Measurements from ENCODE around the gene AIFM1. TPM values are rescaled to one million over a fixed set of nuclear protein-coding genes. Genes with fewer than 3 reads are reported as not detected.

Gene AIFM1
- total and polyA plus RNA-seq, 2 experiments from 2014 or later: 29.6 to 47.3 TPM

GRCh38 chrX:130167040-130167439, 1.4 kb upstream of the AIFM1 start:
- H3K9me3 Mint-ChIP-seq: no peaks in the 10 kb centered on the region; the same call in 2 of the 3 replicates
- peak overlapping the region; percentile 84 for H3K4me3 ChIP-seq

More at GRCh38 chrX:130167040-130167439, 1.4 kb upstream of the AIFM1 start:
- no peak overlapping the region for H3K27ac Mint-ChIP-seq
- Histone ChIP-seq H3K27me3 (ENCODE audit: insufficient read depth) (peaks cover 3% of the 10 kb centered on the region; the same call in 1 of the 2 replicates), H2AFZ (no peak overlapping the region), H3K79me2 (replicated peaks; ENCODE audit: insufficient read depth) (peaks cover 28% of the 10 kb centered on the region), H3K4me2 (peak overlapping the region; percentile 92), H3K4me1 (ENCODE audit: insufficient read depth) (peaks cover 12% of the 10 kb centered on the region), H3K9me2 (ENCODE audit: insufficient read depth) (no peaks in the 10 kb centered on the region), H3K36me3 (ENCODE audit: insufficient read depth) (no peaks in the 10 kb centered on the region), H3F3A (replicated peaks; ENCODE audit: low read depth) (no peaks in the 10 kb centered on the region), H4K20me1 (replicated peaks; ENCODE audit: insufficient read depth) (no peaks in the 10 kb centered on the region), H3K27ac (ENCODE audit: low read depth) (no peak overlapping the region)
- no peaks in the 10 kb centered on the region; the same call in 1 of the 3 replicates for H3K36me3 Mint-ChIP-seq (ENCODE audit: low read depth)
- H3K4me3 Mint-ChIP-seq: peak overlapping the region; percentile 94
- H3K27me3 Mint-ChIP-seq (ENCODE audit: insufficient read depth, low read depth, poor library complexity): peaks cover 1% of the 10 kb centered on the region
- TF ChIP-seq STAT1 (IDR thresholded peaks at IDR 0.05; ENCODE audit: unreplicated experiment): no peak
- no peak for TF ChIP-seq EZH2phosphoT487 (IDR thresholded peaks at IDR 0.05; ENCODE audit: unreplicated experiment)
- no peak for TF ChIP-seq NANOG (IDR thresholded peaks at IDR 0.05; ENCODE audit: borderline replicate concordance)
- no peak for TF ChIP-seq CREB1 (CRISPR knock-in tag; IDR thresholded peaks at IDR 0.05; ENCODE audit: low read depth)
- no peak for TF ChIP-seq POLR2AphosphoS5 (IDR thresholded peaks at IDR 0.05; ENCODE audit: low read depth)
- no peak for TF ChIP-seq EZH2 (IDR thresholded peaks at IDR 0.05; ENCODE audit: low read depth, unreplicated experiment)
- no peak for TF ChIP-seq ETS1 (IDR thresholded peaks at IDR 0.05)
- no peak for TF ChIP-seq JUNB (IDR thresholded peaks at IDR 0.05; ENCODE audit: unreplicated experiment)
- TF ChIP-seq CTCF (conservative IDR thresholded peaks at IDR 0.05; ENCODE audit: low read depth in 2 of 2): no peak
- TF ChIP-seq ZNF331 (CRISPR knock-in tag; IDR thresholded peaks at IDR 0.05; ENCODE audit: low read depth): no peak
- TF ChIP-seq REST (IDR thresholded peaks at IDR 0.05; ENCODE audit: unreplicated experiment): no peak
- TF ChIP-seq ZNF462 (CRISPR knock-in tag; IDR thresholded peaks at IDR 0.05): no peak
- no peak for TF ChIP-seq ZNF114 (CRISPR knock-in tag; IDR thresholded peaks at IDR 0.05)
- peaks cover 15% of the 10 kb centered on the region; the same call in 2 of the 3 replicates for H3K4me1 Mint-ChIP-seq
- DNase-seq (ENCODE audit: low spot score) (no peak), ATAC-seq (no peak)

Data from GM23338 (cell line).